ENCODE results near the gene TMEM168. TPM values are rescaled to one million over a fixed set of nuclear protein-coding genes. Genes with fewer than 3 reads are reported as not detected.
A peak's percentile ranks its signal among the peaks of the same experiment; 100 is the strongest.
"Not testable (repeated sequence)": the region's sequence is repeated elsewhere in the genome, so short reads cannot be mapped to it uniquely, and the experiment has no call there.

TMEM168 gene, protein sequence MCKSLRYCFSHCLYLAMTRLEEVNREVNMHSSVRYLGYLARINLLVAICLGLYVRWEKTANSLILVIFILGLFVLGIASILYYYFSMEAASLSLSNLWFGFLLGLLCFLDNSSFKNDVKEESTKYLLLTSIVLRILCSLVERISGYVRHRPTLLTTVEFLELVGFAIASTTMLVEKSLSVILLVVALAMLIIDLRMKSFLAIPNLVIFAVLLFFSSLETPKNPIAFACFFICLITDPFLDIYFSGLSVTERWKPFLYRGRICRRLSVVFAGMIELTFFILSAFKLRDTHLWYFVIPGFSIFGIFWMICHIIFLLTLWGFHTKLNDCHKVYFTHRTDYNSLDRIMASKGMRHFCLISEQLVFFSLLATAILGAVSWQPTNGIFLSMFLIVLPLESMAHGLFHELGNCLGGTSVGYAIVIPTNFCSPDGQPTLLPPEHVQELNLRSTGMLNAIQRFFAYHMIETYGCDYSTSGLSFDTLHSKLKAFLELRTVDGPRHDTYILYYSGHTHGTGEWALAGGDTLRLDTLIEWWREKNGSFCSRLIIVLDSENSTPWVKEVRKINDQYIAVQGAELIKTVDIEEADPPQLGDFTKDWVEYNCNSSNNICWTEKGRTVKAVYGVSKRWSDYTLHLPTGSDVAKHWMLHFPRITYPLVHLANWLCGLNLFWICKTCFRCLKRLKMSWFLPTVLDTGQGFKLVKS
- 24.7 and 25.5 TPM in 2 replicates for total RNA-seq (ENCODE audit: low replicate concordance)
- long read RNA-seq, full-length matches to known transcripts, result 26 of 35 reads
- long read RNA-seq, partial matches to known transcripts, result 0 of 35 reads
- long read RNA-seq, other reads (novel, unspliced or antisense), result 9 of 35 reads

DNA sequence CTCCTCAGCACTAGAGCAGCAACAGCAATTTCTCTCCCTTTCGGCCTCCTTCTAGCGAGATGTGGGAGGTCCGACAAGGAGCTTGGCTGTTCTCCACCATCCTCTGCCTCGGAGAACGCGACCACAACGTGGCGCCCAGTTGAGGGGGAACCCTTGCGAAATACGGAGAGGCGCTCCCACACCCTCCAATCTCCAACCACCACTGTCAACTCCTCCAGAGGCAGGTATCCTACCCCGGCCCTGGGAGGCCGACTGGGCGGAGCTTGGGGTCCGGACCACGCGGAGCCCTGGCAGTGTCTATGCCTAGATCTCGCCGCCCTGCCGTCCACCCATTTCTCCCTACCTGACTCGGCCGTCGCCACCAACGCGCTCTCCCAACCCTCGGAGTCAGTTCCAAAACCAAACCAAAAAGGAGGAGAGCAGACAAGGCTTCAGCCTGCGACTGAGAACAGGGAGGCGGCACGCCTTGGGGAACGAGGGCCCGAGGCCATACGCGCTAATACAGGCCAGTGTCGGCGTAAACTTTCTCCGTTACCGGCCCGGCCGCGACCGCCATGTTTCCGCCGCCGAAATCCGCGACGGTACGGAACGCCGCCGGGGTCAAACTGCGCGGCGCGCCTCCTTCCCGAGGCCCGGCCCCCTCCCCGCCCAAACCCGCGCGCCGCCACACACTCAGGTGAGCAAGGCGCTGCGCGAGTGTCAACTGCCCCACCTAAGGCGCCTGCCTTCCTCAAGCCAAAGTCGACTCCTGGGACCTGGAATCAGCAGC, at the start of gene TMEM168:
TMEM168 (minus strand) TSS at position 577 of the 769 bp plus-strand sequence. CDS start 5,568 bp downstream, outside the sequence.
- DNase-seq (ENCODE audit: extremely low spot score, unreplicated experiment), result peak; percentile 87
- H3K9me3 Mint-ChIP-seq, result no peaks in the 10 kb centered on the region
- peak within 1 kb of the TSS; percentile 87 for H3K27ac Mint-ChIP-seq
- no peaks in the 10 kb centered on the region for H3K27me3 Mint-ChIP-seq
- peaks cover 20% of the 10 kb centered on the region for H3K4me1 Mint-ChIP-seq (ENCODE audit: unreplicated experiment)
- H3K36me3 Mint-ChIP-seq, result peaks cover 21% of the 10 kb centered on the region
- TF ChIP-seq, protein P1, sequence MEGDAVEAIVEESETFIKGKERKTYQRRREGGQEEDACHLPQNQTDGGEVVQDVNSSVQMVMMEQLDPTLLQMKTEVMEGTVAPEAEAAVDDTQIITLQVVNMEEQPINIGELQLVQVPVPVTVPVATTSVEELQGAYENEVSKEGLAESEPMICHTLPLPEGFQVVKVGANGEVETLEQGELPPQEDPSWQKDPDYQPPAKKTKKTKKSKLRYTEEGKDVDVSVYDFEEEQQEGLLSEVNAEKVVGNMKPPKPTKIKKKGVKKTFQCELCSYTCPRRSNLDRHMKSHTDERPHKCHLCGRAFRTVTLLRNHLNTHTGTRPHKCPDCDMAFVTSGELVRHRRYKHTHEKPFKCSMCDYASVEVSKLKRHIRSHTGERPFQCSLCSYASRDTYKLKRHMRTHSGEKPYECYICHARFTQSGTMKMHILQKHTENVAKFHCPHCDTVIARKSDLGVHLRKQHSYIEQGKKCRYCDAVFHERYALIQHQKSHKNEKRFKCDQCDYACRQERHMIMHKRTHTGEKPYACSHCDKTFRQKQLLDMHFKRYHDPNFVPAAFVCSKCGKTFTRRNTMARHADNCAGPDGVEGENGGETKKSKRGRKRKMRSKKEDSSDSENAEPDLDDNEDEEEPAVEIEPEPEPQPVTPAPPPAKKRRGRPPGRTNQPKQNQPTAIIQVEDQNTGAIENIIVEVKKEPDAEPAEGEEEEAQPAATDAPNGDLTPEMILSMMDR (conservative IDR thresholded peaks at IDR 0.05), result peak; percentile 8
- peak within 1 kb of the TSS; percentile 98 for H3K4me3 Mint-ChIP-seq

DNA sequence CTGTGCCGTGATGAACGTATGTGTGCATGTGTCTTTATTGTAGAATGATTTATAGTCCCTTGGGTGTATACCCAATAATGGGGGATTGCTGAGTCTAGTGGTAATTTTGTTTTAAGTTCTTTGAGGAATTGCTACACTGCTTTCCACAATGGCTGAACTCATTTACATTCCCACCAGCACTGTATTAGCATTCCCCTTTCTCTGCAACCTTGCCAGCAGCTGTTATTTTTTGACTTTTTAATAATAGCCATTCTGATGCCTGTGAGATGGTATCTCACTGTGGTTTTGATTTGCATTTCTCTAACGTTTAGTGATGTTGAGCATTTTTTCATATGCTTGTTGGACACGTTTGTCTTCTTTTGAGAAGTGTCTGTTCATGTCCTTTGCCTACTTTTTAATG, 45.7 kb upstream of the TMEM168 start:
- not testable (repeated sequence) for DNase-seq (ENCODE audit: extremely low spot score, unreplicated experiment); H3K27me3 Mint-ChIP-seq; H3K4me1 Mint-ChIP-seq (ENCODE audit: unreplicated experiment); H3K4me3 Mint-ChIP-seq; H3K27ac Mint-ChIP-seq
- H3K9me3 Mint-ChIP-seq, result peaks cover 13% of the 10 kb centered on the region
- peaks cover 35% of the 10 kb centered on the region for H3K36me3 Mint-ChIP-seq

DNA sequence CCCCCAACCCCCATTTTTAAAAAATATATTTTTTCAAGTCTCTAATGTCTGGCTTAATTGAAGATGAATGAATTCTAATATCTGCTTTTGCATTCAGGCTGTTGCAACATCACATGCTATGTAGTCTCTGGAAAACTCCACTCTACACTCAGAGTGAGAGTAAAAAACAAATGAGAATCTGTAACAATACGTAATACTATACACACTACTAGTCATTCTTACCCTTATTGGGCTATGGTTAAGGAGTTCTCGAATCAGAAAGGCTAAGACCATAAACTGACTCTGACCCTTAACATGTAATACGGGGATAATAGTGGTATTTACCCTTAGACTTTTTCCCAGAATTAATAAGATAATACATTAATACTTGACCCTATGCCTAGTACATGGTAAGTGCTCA, 42.9 kb upstream of the TMEM168 start:
- peaks cover 53% of the 10 kb centered on the region for H3K36me3 Mint-ChIP-seq
- TF ChIP-seq, protein P1 (conservative IDR thresholded peaks at IDR 0.05), result no peak
- peaks cover 15% of the 10 kb centered on the region for H3K9me3 Mint-ChIP-seq
- H3K27ac Mint-ChIP-seq, result no peak overlapping the region
- no peaks in the 10 kb centered on the region for H3K27me3 Mint-ChIP-seq
- H3K4me3 Mint-ChIP-seq, result no peak overlapping the region
- no peaks in the 10 kb centered on the region for H3K4me1 Mint-ChIP-seq (ENCODE audit: unreplicated experiment)
- DNase-seq (ENCODE audit: extremely low spot score, unreplicated experiment), result no peak

DNA sequence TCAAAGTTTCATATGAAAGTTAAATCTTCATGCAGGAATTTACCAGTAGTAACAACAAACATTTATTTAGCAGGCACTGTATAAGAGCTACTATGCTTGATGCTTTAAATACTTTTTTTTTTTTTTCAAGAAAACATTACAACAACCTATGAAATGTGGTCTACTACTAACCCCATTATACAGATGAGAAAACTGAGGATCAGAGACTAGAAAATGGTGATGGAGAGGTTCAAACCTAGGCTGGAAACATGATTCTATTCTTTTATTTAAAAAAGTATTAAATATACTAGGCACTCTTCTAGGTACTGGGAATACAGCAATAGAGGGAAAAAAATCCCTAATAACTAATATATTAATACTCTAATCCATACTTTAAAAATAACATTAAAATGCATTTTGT, 40.6 kb upstream of the TMEM168 start:
- Mint-ChIP-seq H3K9me3 (peaks cover 12% of the 10 kb centered on the region), H3K27me3 (no peaks in the 10 kb centered on the region), H3K36me3 (peaks cover 47% of the 10 kb centered on the region), H3K27ac (no peak overlapping the region), H3K4me3 (no peak overlapping the region), H3K4me1 (ENCODE audit: unreplicated experiment) (no peaks in the 10 kb centered on the region)
- DNase-seq (ENCODE audit: extremely low spot score, unreplicated experiment), result no peak
- TF ChIP-seq, protein P1 (conservative IDR thresholded peaks at IDR 0.05), result no peak

DNA sequence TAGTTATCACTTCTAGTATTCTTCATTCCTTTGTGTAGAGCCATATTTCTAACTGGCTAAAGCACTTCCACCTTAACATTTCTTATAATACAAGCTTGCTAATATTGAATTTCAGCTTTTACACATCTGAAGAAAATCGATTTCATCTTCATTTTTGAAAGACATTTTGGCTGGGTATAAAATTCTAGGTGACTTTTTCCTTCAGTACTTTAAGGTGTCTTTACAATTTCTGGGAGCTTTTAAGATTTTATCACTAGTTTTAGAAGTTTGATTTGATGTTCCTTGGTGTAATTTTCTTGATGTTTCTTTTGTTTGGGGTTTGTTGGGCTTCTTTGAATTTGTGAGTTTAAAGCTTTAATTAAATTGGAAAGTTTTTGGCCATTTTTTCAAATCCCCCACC, 38.5 kb upstream of the TMEM168 start:
- no peaks in the 10 kb centered on the region for H3K27me3 Mint-ChIP-seq
- peaks cover 8% of the 10 kb centered on the region for H3K9me3 Mint-ChIP-seq
- no peak for DNase-seq (ENCODE audit: extremely low spot score, unreplicated experiment)
- TF ChIP-seq, protein P1 (conservative IDR thresholded peaks at IDR 0.05), result no peak
- H3K27ac Mint-ChIP-seq, result no peak overlapping the region
- no peaks in the 10 kb centered on the region for H3K4me1 Mint-ChIP-seq (ENCODE audit: unreplicated experiment)
- H3K36me3 Mint-ChIP-seq, result peaks cover 54% of the 10 kb centered on the region
- H3K4me3 Mint-ChIP-seq, result no peak overlapping the region

Measured in type B pancreatic cell (in vitro differentiated cells).